ENCODE results near the gene BORCS6. TPM values are rescaled to one million over a fixed set of nuclear protein-coding genes. Genes with fewer than 3 reads are reported as not detected.

BORCS6 gene
- total and polyA plus RNA-seq, 2 of the 13 experiments (the other 11 are each of a cell fraction or from before 2014, with no cell fraction given), result 2.0 to 5.1 TPM

- TF ChIP-seq ZHX2 (IDR thresholded peaks at IDR 0.05; ENCODE audit: low read depth) (0 out of 2 replicates have a peak, but pooled peaks have one; percentile 68), ZHX2 (CRISPR knock-in tag; IDR thresholded peaks at IDR 0.05; ENCODE audit: borderline replicate concordance) (no peak), NFAT5 (CRISPR knock-in tag; IDR thresholded peaks at IDR 0.05) (no peak), TFDP1 (CRISPR knock-in tag; IDR thresholded peaks at IDR 0.05; ENCODE audit: borderline replicate concordance) (peak; percentile 40; the same call in 1 of the 2 replicates), FOXO1 (CRISPR knock-in tag; IDR thresholded peaks at IDR 0.05) (no peak), AKNA (CRISPR knock-in tag; IDR thresholded peaks at IDR 0.05; ENCODE audit: borderline replicate concordance) (no peak), ZNF232 (CRISPR knock-in tag; IDR thresholded peaks at IDR 0.05; ENCODE audit: borderline replicate concordance) (no peak), THYN1 (CRISPR knock-in tag; IDR thresholded peaks at IDR 0.05; ENCODE audit: borderline replicate concordance, low read depth) (no peak), NAIF1 (CRISPR knock-in tag; IDR thresholded peaks at IDR 0.05; ENCODE audit: borderline replicate concordance) (no peak), CEBPB (IDR thresholded peaks at IDR 0.05; ENCODE audit: borderline replicate concordance, low read depth, low read length) (no peak), ZBTB42 (CRISPR knock-in tag; IDR thresholded peaks at IDR 0.05) (no peak)
Measured at GRCh38 chr17:8153957-8154607, 35.9 kb downstream of the BORCS6 start (continued).

Data from HepG2 (cell line).